ENCODE data around the gene THRB.

THRB gene

GRCh38 chr3:24512564-24513197 lies 18.0 kb upstream of the THRB start:
- DNase-seq (ENCODE audit: low spot score): no peak

DNA sequence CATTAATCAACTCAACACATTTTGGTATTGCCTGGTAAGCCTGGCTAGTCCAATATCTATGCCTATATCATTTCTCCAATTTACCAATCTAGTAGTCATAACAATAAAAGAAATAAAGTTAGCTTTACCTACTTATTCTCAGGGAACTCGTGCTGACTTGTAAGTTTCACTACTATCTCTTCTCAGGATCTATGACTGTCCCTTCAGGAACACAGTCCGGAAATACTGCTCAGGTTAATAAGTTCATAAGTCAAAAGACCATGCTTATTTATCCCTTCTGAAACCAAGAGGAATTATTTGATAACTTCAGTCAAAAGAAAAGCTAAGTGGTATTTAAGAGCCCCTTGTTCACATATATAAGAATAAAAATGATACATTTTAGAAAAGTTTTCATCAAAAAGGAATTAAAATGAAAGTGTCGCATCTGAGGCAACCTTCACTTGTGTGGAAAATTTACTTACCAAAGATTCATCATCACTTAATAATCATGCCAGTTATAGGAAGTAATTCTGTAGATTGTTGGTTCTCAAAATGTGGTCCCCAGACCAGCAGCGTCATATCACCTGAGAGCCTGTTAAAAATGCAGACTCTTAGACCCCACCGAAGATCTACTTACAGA lies 15.5 kb upstream of the THRB start:
- no peak for DNase-seq (ENCODE audit: low spot score)

GRCh38 chr3:24508423-24508839 lies 13.8 kb upstream of the THRB start:
- DNase-seq (ENCODE audit: low spot score): no peak

DNA sequence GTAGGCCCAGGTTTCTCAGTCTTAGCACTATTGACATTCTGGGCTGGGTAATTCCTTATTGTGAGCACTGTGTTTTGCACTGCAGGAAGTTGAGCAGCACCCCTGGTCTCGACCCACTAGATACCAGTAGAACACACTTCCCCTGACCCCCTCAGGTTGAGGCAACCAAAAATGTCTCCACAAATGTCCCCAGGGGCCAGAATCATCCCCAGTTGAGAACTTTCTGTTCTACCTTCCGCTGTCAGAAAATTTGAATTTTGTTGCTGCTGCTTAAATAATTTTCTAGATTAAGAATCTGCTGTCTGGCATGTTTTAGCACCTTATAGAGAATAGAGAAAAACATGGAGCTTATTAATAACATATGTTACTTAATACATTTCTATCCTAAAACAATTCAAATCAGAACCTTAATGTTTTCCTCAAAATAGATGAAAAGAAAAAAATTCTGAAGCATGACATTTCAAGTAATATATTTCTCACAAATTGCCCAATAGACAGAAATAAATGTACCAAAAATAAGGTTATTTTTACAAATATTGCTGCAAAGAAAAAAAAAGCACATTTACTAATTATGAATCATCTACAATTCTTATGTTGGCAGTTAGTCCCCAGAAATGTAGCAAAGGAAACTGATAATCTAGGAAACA lies 13.2 kb upstream of the THRB start:
- DNase-seq (ENCODE audit: low spot score): no peak

DNA sequence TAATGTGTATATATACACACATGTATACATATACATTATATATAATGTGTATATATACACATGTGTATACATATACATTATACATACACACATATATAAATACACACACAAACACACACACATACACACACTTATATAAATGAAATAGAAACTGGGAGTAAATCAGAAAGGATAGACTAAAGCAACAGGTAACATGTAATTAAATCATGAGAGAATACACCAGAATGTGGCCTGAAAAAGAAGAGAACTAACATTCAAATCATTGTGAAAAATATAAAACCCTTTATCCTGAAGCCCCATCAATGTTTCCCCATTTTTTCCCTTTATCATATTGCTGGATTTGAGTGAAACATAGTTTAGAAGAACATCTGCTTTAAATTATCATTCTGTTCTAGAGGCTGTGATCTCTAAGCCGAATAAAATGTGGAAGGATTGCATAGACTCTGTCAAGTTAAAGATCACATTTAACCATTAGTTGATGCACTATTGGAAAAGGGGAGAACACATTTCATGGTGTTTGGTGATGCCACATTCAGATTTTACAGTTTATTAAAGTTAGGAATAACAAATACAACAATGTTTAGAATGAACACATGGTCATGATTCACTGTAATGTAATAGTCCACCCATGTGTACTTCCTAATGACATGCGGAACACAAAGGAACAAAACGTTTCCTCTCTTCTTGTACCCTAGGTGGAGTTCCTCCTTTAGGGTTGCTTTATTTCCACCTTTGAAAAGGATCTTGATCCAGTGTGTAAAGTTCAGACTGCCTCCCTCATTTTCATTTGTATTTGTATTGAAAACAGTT lies 12.5 kb upstream of the THRB start:
- no peak for DNase-seq (ENCODE audit: low spot score)

- DNase-seq (ENCODE audit: low spot score): no peak
These were observed 11.3 kb upstream of the THRB start for GRCh38 chr3:24505691-24506550.

GRCh38 chr3:24504772-24505171 lies 10.1 kb upstream of the THRB start:
- DNase-seq (ENCODE audit: low spot score): no peak

DNA sequence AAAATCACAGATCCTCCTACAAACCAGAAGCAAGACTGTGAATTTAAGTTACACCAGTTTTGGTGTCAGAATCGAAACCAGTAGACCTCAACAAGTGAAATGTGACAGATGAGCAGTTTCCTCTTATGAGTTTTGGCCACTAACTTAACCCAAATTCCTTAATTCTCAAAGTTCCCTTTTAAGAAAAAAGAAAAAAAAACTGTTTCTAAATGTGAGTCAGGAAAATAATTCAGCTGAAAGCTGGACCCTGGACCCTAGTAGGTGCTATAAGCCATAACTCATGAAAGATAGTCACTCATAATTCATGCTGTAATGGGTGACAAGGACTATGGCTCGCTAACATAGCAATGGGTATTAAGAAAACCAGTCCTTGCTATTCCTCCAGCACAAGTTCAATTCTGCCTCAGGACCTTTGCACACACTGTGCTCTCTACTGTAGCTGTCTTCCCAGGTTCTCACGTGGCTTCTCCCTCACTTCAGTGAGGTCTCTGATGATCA lies 9.0 kb upstream of the THRB start:
- no peak for DNase-seq (ENCODE audit: low spot score)

GRCh38 chr3:24502690-24503089 lies 8.0 kb upstream of the THRB start:
- no peak for DNase-seq (ENCODE audit: low spot score)

GRCh38 chr3:24500806-24501205 lies 6.2 kb upstream of the THRB start:
- no peak for DNase-seq (ENCODE audit: low spot score)

DNA sequence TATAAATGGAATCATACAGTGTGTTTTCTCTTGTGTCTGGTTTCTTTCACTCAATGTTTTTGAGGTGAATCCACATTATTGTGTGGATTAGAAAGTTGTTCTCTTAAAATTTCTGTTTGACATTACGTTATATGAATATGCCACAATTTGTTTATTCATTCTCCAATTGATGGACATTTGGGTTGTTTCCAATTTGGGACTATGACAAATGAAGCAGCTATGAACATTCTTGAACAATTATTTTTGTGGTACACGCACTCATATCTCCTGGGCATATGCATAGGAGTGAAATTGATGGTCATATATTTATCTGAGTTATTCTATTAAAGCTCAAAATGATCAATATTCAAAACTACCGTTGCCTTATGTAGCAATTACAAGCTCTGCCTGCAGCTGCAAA lies 5.3 kb upstream of the THRB start:
- no peak for DNase-seq (ENCODE audit: low spot score)

GRCh38 chr3:24498796-24499195 lies 4.1 kb upstream of the THRB start:
- no peak for DNase-seq (ENCODE audit: low spot score)

DNA sequence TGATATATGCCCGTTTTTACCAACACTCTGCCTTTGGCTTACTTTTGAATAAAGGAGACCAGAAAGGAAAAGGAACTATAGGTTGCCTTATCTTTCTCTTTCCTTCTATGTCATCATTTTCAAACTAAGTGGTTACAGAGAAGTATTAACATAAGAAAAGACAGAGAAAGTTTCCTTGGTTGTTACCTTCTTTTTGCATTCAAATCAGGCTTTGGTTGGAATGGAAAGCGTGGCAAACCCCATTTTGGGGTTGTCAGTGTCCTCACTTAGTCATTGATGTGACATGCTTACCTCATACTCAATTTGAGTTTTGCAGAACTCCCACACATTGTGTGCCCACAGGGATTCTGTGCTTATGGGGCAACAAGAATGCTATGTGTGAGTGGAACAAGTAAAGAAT lies 3.7 kb upstream of the THRB start:
- DNase-seq (ENCODE audit: low spot score): no peak

- no peak for DNase-seq (ENCODE audit: low spot score)
These were observed 3.3 kb upstream of the THRB start for GRCh38 chr3:24497942-24498341.

DNA sequence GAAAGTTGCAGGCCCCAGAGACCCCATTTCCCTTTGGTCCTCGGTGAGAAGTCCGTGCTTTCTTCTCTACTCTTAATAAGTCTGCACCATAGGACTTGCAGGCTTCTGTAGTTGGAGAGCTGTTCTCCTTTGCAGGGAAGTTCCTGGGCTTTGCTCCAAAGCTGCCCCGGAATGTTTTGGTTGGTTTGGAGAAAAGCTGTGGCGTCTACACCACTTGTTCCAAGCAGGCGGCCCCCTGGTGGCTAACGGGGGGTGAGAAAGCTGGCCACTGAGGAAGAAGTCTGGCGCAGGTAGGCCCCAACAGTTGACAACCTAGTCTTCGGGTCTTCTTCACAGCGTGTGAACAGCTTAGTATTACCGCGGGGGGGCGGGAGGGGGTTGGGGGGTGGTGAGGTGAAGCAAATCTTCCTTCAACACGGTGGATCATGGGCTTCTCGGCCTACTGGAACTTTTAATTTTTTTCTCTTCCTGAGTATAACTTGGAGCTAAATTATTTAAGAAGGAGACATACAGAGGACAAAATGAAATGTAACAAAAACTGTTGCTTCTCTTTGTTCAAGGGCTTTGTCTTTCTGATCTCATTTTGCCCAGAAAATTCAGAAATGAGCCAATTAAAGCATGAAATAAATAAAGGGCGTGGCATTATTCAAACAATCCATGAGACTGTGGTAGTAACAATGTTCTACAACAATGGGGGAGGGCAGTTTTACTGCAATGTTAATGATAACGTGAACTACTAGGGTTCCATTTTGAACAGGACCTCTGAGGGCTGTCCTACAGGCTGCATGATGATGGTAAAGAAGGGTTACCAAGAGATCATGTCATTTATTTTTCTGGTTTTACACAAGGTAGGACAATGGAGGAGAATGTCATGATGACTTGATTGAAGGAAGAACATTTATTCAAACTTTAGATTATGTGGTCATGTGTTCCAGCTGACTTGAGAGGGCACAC lies 2.2 kb upstream of the THRB start:
- DNase-seq (ENCODE audit: low spot score): no peak

- no peak for DNase-seq (ENCODE audit: low spot score)
These were observed 810 bp upstream of the THRB start for GRCh38 chr3:24495326-24495994.

- no peak for DNase-seq (ENCODE audit: low spot score)
These were observed 668 bp downstream of the THRB start for GRCh38 chr3:24493746-24494617.

GRCh38 chr3:24492971-24493551 lies 1.6 kb downstream of the THRB start:
- DNase-seq (ENCODE audit: low spot score): no peak

All from SK-N-DZ (cell line).